NCI-H128 (cell line): ENCODE results near the gene SLC27A3.
A peak's percentile ranks its signal among the peaks of the same experiment; 100 is the strongest.

Experiments
- DNase-seq: peaks from one replicate; lab custom pipeline; 2025; ENCODE audit not compliant: unreplicated experiment; lab: John Stamatoyannopoulos, UW

Gene SLC27A3, protein sequence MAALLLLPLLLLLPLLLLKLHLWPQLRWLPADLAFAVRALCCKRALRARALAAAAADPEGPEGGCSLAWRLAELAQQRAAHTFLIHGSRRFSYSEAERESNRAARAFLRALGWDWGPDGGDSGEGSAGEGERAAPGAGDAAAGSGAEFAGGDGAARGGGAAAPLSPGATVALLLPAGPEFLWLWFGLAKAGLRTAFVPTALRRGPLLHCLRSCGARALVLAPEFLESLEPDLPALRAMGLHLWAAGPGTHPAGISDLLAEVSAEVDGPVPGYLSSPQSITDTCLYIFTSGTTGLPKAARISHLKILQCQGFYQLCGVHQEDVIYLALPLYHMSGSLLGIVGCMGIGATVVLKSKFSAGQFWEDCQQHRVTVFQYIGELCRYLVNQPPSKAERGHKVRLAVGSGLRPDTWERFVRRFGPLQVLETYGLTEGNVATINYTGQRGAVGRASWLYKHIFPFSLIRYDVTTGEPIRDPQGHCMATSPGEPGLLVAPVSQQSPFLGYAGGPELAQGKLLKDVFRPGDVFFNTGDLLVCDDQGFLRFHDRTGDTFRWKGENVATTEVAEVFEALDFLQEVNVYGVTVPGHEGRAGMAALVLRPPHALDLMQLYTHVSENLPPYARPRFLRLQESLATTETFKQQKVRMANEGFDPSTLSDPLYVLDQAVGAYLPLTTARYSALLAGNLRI

DNA sequence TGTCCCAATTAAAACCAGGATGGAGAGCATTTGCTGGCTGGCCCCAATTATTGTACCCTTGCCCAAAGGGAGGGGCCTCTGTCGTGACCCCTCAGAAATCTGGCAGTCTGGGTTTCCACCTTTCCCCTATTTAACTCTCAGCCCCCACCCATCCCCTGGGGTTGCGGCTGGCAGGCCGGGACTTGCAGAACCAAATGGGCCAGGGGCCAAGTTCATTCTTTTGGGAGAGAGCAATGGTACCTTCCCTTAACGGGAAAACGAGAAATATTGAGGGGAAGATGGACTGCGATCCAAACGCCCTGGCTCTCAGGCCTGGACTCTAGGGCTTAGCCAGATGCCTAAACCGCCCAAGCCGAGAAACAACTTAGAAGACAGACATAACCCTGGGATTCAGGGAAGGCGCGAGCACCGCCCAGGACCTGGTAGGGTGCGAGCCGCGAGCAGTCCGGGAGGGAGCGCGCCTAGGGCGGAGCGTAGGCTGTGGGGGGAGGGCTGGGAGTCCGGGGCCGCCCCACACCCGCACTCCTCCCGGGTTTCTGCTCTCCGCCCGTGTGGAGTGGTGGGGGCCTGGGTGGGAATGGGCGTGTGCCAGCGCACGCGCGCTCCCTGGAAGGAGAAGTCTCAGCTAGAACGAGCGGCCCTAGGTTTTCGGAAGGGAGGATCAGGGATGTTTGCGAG lies at the start of gene SLC27A3:
Gene SLC27A3 (plus strand): TSS at position 628 of the 678 bp plus-strand sequence. CDS start 91 bp downstream, outside the sequence.
- peak; percentile 68 for DNase-seq

DNA sequence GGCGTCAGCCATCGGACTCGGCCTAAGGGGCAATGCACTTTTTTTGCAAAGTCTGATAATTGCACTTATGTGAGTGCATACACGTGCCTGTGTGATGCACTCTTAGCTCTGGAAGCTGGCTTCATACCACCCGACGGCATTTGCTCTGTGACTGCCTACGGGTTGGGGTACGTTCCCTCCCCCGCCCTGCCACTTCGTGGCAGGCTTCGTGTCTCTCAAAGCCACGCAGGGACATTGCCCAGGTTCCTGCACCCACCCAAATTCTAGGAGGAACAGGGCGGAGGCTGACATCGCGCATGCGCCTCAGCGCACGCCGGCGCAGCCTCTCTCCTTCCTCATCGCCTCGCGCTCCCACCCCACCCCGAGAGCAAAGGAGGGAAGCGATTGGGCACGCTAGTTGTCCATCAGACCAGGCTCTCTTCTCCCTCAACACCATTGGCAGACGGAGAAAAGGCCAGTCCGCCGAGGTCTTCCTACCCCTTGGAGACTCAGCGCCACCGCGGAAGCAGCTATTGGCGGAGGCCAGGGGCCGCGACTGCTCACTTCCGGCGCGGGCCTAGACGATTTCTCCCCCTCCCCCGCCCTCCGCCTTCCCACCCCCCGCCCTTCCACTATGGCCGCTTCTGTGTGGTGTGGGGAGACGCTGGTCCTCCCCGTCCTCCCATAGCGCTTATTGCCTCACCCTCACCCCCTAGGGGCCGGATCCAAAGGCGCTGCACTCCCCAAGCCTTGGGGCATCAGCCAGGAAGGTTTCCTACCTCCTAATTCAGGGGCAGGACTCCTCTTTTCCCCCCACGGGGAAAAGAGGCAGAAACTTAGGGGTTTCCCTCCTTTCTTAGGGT lies 47.5 kb upstream of the SLC27A3 start, which contains the start of gene INTS3:
Gene INTS3 (plus strand): TSS at position 588 of the 842 bp plus-strand sequence. CDS start 585 bp downstream, outside the sequence.
- DNase-seq = peak; percentile 99

DNA sequence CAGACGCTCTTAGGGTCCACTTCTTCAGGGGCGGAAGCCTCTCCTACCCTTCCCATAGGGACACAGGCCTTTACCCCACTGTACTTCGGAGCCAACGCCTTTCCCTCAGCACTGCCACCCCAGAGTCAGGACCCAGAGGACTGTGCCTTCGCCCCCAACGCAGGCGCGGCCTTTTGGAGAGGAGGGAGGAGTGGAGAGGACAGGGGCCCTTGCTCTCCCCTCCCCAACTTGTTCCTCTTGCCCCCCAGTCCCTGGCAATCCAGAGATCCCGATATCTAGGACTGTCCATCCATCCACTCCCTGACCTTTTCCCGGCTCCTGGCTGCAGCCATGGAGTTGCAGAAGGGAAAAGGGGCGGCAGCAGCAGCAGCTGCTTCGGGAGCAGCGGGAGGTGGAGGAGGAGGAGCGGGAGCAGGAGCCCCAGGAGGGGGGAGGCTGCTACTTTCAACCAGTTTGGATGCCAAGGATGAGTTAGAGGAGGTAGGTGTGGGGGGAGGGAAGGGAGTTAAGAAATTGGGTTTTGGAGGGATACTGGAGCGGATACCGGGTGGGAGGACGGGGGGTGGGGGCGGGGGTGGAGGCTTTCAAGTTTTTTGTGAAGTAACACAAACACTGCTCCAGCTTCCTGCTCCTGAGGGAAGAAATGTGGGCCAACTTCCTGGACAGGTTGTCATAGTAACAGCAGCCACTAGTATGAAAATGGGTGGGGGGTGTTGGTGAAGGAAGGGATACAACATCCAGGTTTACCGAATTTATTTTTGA lies 46.7 kb upstream of the SLC27A3 start:
- peak; percentile 9 for DNase-seq

DNA sequence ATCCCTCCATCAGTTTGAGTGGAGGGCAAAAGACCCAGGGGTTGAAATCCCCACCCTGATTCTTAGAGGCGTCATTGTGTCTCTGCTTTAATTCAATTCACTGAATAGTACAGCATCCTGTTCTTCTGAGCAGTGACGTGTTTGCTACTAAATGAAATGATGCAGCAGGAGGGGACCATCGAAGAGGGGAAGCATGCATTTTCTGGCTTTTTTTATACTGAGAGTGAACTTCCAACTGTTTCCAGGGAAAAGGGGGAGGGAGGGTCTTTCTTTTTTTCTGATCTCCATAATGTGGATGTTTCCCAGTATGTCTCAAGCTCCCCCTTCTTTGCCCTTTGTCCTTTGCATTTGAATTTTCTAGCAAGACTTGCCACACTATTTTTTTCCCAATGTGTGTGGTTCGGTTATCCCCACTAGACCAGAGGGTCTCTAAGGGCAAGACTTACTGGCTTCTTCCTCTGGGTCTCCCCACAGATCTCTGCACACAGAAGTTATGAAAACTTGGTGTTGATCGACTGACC lies 44.7 kb upstream of the SLC27A3 start:
- DNase-seq = no peak

DNA sequence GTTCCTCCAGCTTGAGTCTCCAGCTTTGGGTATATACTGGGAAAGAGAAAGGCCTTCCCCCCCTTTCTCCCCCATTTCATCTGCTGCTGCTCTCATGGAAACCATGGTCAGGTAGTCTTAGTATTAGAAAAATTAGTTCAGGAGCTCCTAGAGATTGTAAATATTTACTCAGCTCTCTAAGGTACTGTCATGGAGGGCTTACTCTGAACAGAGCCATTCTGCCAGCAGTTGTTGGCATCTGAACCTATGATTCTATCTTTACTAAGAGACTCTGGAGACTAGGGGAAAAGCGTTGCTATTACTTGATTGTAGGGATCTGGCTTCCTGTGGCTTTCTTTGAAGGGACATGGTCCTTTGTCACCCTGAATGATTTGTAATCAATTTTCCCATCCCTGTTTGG lies 41.2 kb upstream of the SLC27A3 start:
- no peak for DNase-seq

DNA sequence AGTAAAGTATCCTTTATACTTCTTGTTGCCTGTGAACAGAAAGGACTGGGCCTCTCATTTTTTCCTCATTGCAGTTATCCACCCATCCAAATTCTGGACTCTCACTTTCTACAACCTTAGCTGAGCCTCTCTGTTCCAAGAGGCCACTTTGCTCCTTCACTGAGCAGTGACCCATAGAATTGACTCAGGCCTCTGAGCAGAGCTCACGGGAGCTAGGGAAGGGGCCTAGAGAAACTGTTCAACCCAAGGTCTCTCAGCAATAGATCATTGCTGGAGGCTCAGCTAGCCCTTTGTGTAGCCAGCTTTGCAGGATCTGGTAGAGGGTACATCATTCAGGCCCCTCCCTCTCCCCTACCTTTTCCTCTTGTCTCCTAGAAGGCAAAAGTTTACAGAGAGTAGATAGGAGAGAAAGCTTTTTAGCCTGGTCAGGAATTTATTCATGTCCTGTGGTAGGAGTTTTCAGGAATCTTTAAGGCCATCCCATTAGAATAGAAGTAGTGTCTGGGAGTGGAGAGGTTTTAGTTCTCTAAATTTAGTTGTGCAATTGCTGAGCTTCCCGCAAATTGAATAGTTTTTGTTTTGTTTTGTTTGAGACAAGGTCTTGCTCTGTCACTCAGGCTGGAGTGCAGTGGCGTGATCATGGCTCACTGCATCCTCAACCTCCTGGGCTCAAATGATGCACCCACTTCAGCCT lies 40.7 kb upstream of the SLC27A3 start:
- no peak for DNase-seq

DNA sequence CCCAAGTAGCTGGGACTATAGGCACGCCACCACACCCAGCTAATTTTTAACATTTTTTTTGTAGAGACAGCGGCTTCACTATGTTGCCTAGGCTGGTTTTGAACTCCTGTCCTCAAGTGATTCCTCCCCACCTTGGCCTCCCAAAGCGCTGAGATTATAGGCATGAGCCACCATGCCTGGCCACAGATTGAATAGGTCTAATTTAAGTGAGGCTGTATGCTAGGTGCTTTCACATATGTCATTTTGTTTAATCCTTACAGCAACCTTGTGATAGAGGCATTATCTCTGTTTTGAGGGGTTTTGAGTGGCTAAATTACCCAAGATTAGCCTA lies 40.2 kb upstream of the SLC27A3 start:
- DNase-seq = no peak

DNA sequence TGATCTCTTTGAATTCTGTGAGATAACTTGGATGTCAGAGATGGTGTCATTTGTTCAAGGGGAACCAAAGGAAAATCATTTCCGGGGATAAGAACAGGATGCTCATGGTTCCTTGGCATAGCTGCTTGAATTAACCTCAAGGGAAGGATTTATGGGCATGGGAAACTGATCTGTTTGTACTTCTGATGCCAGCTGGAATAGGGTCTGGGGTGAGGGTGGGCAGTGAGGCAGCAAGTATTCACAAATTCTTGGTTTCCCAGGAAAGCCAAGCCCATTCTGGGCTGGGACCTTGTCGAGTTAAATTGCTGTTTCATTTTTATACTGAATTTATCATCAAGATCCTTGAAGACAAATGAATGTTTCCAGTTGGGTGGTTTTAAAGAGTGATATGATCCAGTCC lies 33.2 kb upstream of the SLC27A3 start:
- DNase-seq = no peak

DNA sequence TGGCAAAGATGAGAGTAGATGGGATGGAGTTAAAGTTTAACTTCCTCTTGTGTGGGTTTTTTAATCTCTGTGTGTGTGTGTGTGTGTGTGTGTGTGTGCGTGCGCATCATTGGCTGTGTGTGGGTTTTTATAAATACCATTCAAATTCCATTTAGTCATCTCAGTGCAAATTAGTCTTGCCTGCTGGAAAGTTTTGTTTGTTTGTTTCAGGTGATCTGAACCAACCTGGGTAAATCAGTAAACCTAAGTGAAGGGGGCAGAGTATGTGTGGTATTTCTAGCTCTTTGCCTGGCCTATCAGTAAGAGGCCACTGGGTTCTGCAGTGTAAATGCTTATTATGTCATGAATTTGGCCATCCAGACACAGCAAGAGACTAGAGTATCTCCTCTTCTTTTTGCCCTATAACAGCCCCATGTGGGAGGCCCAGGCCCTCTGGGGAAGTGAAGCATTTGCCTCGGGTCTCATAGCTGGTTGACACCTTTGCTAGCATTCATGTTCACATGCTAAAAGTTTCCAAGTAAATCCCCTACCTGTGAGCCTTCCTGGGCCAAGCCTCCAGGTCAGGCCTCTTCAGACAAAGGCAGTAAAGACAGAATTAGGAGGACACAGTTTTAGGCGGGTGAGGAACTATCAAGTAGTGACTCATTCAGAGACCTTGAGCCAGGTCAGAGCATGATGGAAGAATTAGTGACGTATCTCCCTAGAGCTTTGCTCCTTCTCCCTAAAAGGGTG lies 32.6 kb upstream of the SLC27A3 start:
- DNase-seq = no peak

DNA sequence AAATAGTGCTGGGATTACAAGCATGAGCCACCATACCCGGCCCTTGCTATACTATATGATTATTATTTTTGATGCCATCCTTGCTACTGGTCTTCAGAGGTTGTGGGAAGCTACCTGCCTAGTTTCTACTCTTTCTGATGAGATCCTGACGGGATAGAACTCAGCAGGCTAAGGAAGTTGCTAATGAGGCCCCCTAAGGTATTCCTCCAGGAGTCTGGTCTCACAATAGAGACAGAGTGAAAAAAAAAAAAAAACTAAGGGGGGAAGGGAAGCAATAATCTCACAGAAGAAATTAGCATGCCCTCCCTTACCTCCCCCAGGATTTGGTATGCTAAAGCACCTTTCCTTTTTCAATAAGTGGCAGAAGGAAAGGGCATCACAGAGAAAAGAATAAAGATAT lies 29.8 kb upstream of the SLC27A3 start:
- no peak for DNase-seq

DNA sequence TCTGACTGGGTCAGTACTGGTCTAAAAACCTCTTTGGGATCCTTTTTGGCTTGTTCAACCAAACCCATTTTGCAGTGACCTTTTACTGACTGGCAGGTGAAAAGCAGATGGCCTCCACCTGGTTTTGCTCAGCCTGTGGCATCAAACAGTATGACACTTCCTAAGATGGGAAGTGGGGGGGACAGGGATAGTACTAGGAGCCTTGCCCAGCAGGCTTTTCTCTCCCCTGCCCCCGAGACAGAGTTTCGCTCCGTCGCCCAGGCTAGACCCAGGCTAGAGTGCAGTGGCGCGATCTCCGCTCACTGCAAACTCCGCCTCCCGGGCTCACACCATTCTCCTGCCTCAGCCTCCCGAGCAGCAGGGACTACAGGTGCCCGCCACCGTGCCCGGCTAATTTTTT lies 29.0 kb upstream of the SLC27A3 start:
- DNase-seq = no peak

DNA sequence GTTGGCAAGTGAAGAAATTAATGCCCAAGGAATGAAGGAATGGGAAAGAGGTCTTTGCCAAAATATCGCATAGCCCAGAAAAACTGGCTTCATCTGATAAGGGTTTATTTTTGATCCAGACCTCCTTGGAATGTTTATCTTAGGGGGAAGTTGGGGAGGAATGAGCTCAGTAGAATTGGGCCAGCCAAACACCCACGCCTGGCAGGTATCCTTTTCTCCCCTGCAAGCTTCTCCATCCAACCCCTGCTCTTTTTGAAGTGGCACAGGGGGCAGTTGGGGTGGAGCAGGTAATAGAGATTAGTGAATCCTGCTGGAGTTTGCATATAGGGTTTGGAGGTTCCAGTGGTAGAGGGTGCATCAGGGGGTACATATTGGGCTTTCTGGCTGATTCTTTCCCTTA lies 26.3 kb upstream of the SLC27A3 start:
- no peak for DNase-seq

DNA sequence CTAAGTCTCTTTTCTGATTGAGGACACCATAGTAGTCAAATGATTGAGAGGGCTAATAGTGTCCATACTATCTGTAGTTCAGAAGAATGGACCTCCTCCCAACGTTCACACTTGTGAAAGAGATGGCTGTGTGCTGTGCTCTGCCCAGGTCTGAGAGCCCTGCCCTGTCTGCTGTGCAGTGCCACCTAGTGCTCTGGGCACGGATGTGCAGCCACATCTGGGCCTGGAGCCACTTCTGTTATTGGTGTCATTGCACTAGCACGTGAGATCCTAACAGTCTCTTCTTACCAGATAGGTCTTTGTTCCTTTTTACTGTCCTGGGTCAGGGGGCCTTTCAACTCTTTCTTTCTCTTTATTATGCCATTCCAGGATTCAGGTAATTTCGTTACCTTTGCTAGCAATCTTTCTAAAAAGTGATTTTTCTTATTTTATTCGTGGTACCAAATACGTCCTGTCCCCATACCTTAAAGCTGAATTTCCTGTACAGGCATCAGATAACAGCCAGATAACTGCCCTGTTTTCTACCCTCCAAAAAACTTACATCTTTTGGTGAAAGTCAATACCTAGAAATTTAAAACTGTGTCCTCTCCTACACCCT lies 25.7 kb upstream of the SLC27A3 start:
- peak; percentile 80 for DNase-seq

DNA sequence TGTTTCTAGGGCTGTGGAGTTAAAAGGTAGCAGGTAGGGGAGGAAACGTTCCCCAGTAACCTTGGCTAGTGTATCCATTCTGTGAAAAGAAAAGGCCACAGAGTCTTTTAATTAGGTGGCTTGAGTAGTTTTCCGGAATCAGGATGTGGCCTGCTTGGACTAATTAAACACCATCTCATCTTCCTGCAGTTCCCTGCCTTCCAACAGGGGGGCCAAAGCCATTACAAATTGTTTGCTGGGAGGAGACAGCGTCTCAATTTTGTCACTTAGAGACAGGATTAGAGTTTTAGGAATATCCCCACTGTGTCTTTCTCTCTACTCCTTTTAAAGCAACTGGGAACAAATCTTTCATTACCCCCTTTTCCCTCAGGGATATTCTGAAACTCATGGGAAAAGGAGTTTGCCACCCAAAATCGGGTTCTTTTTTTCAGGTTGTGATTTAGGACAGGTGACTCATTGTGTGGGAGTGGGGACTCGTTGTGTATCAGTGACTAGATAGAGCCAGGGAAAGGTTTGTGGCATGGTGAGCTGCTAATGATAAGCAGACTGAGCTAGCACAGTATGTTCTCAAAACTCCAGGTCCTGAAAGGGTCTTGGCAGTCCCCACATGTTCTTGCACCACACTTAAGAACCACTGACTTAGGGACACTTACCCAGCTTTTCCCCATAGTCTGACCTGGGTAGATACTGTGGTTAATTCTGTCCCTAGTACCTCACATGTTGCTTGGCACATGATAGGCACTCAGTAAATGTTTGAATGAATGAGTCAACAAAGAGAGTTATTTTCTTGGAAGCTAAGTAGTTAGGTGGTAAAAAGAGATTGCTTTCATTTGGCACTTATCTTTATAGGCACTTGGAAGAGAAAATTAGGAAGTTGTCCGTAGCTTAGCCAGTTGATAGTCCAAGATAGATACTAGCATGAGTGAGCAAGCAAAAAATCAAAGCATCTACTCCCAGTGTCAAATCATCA lies 24.9 kb upstream of the SLC27A3 start:
- DNase-seq = no peak

DNA sequence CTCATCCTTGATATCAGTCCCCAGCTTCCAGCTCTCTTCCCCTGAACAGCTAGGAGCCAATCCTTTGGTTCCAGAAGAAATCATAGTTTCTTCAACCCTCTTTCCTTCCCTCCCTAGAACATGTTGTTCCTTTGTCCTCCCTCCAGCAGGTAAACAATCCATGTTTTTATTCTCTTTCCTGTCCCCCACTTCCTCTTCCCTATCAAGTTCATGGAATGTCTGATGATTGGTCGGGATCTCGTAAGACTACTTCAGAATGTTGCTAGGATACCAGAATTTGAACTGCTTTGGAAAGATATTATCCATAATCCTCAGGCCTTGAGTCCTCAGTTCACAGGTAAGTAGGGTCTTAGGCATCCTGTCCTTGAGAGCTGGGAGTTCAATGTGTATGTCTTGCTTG lies 23.1 kb upstream of the SLC27A3 start:
- no peak for DNase-seq

DNA sequence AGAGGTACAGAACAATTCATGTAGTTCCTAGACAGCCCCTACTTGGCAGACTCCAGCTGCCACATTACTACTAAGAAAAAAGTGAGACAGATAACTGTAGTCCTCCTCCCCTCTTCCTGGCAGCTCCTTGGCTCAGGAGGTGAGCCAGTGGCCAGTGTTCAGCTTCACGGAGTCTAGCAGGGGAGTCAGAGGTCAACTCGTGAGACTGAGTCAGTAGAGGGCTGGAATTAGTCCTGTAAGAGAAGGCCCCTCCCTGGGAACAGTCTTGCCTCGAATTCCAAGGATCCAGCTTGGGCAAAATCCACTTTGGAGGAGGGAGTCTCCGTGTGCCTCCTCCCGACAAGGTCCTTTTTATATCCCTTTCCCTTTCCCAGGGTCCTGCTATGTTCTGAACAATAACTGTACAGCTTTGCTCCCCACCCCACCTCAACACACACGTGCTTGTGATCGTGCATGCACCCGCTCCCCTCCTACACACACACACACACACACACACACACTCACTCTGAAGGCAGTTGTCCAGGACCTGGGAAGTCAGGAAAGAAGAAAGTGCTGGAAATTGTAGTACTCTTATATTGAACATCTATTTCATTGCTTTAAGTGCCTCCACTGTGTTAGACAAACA lies 22.5 kb upstream of the SLC27A3 start:
- no peak for DNase-seq

DNA sequence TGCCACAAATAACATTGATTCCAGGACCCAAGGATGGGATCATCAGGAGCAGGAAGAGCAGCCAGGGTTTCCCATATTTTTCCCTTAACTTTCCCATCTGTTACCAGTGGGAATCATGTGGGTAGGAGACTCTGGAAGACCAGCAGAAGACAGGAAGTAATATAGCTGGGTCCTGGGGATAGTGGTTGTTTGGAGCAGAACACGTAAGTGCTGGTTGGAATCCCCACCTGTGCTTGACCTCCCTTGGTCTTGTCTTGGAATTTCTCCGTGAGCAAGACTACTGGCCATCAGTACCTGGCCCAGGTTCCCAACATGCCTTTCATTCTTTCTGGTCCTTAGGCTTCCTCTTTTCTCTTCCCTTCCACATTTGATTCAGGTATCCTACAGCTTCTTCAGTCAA lies 20.9 kb upstream of the SLC27A3 start:
- no peak for DNase-seq
